ENCODE data around the gene MYO9B.

- TF ChIP-seq CTCF (IDR thresholded peaks at IDR 0.05 in 8 of 11, conservative IDR thresholded peaks at IDR 0.05 in 3 of 11) (no peak), POLR2A (IDR thresholded peaks at IDR 0.05) (no peak)
Observed at GRCh38 chr19:17123041-17123440, 47.5 kb downstream of the MYO9B start.

Data from spleen (tissue), 7 donors.